ENCODE measurements around the gene DBH. TPM values are rescaled to one million over a fixed set of nuclear protein-coding genes. Genes with fewer than 3 reads are reported as not detected.
A peak's percentile ranks its signal among the peaks of the same experiment; 100 is the strongest.
"Not testable (repeated sequence)": the region's sequence is repeated elsewhere in the genome, so short reads cannot be mapped to it uniquely, and the experiment has no call there.

The DBH gene
- total RNA-seq, 1 donor from 2014 or later, result not detected

GRCh38 chr9:133666845-133667244 is 30.7 kb downstream of the DBH start:
- no peak for DNase-seq

GRCh38 chr9:133667759-133668450 is 31.7 kb downstream of the DBH start:
- no peak for DNase-seq

- DNase-seq, result no peak
Measured at GRCh38 chr9:133669182-133669801, 33.1 kb downstream of the DBH start.

GRCh38 chr9:133670466-133670865 is 34.3 kb downstream of the DBH start:
- DNase-seq, result no peak

GRCh38 chr9:133671371-133671770 is 35.2 kb downstream of the DBH start:
- no peak for DNase-seq

GRCh38 chr9:133672503-133673257 is 36.5 kb downstream of the DBH start:
- no peak for DNase-seq

- no peak for DNase-seq
Measured at GRCh38 chr9:133673258-133673655, 37.1 kb downstream of the DBH start.

- no peak for DNase-seq
Measured at GRCh38 chr9:133674091-133674490, 37.9 kb downstream of the DBH start.

GRCh38 chr9:133675796-133676195 is 39.6 kb downstream of the DBH start:
- not testable (repeated sequence) for DNase-seq

GRCh38 chr9:133676450-133676849 is 40.3 kb downstream of the DBH start:
- no peak for DNase-seq

- DNase-seq, result no peak
Measured at GRCh38 chr9:133677126-133678010, 41.2 kb downstream of the DBH start.

GRCh38 chr9:133679056-133679455 is 42.9 kb downstream of the DBH start:
- no peak for DNase-seq

- DNase-seq, result no peak
Measured at GRCh38 chr9:133679466-133680061, 43.4 kb downstream of the DBH start.

GRCh38 chr9:133680250-133680975 is 44.2 kb downstream of the DBH start:
- DNase-seq, result no peak

GRCh38 chr9:133680976-133681657 is 45.0 kb downstream of the DBH start:
- DNase-seq, result no peak

- no peak for DNase-seq
Measured at GRCh38 chr9:133681658-133682306, 45.6 kb downstream of the DBH start.

- no peak for DNase-seq
Measured at GRCh38 chr9:133682818-133683585, 46.8 kb downstream of the DBH start.

- peak; percentile 7 for DNase-seq
Measured at GRCh38 chr9:133683586-133684120, 47.5 kb downstream of the DBH start.
